ENCODE data around the gene CHD2. TPM values are rescaled to one million over a fixed set of nuclear protein-coding genes. Genes with fewer than 3 reads are reported as not detected.

Gene CHD2
- total RNA-seq, 1 experiment from 2014 or later = 63.3 TPM

- Histone ChIP-seq H3K9me3 (ENCODE audit: control insufficient read depth, low read depth, low read length) (no peaks in the 10 kb centered on the region), H2AFZ (ENCODE audit: low read length) (no peak overlapping the region), H2BK120ac (ENCODE audit: low read depth, low read length, poor library complexity, severe bottlenecking) (no peak overlapping the region), H4K91ac (ENCODE audit: insufficient read length, low read depth, low read length) (no peak overlapping the region), H3K23me2 (ENCODE audit: insufficient read length, low read depth, low read length, poor library complexity, severe bottlenecking) (no peaks in the 10 kb centered on the region), H3K4me2 (ENCODE audit: insufficient read depth, insufficient read length, low read length) (no peak overlapping the region), H2BK20ac (ENCODE audit: low read depth, low read length, poor library complexity, severe bottlenecking) (no peak overlapping the region), H3K56ac (ENCODE audit: insufficient read length, low read depth, low read length) (no peak overlapping the region), H4K8ac (replicated peaks; ENCODE audit: insufficient read length, low read depth, low read length) (no peak overlapping the region), H2BK15ac (ENCODE audit: low read depth, low read length) (no peak overlapping the region), H3K4ac (ENCODE audit: low read depth, low read length) (no peak overlapping the region), H3K18ac (ENCODE audit: insufficient read length, low read depth, low read length) (peak overlapping the region; percentile 55), H3K14ac (ENCODE audit: insufficient read depth, low read length) (0 out of 2 replicates have a peak overlapping the region, but pooled peaks have one; percentile 18), H3K79me1 (ENCODE audit: insufficient read depth, low read depth, low read length, poor library complexity, severe bottlenecking) (peaks cover 18% of the 10 kb centered on the region), H3K27ac (ENCODE audit: insufficient read length, low read depth, low read length) (no peak overlapping the region), H3K4me1 (ENCODE audit: insufficient read depth, low read length) (peaks cover 28% of the 10 kb centered on the region), H3T11ph (ENCODE audit: low read length) (no peak overlapping the region), H2AK5ac (ENCODE audit: insufficient read length, low read length) (no peak overlapping the region), H3K27me3 (ENCODE audit: insufficient read depth, low read length) (no peaks in the 10 kb centered on the region), H4K20me1 (ENCODE audit: control insufficient read depth, insufficient read depth, insufficient read length) (no peaks in the 10 kb centered on the region), H2BK5ac (ENCODE audit: insufficient read length, low read length) (no peak overlapping the region), H3K79me2 (ENCODE audit: insufficient read depth, low read length) (peaks cover 29% of the 10 kb centered on the region; the same call in 1 of the 2 replicates), H3K9ac (ENCODE audit: extremely low read depth, insufficient read length, low read length) (no peak overlapping the region), H3K23ac (ENCODE audit: insufficient read length, low read depth, low read length) (no peak overlapping the region), H4K5ac (ENCODE audit: insufficient read length, low read depth, low read length) (no peak overlapping the region), H2BK12ac (ENCODE audit: insufficient read length, low read depth, low read length) (no peak overlapping the region)
- no peak for TF ChIP-seq CTCF (conservative IDR thresholded peaks at IDR 0.05)
- whole genome bisulfite sequencing (ENCODE audit: extremely low coverage, insufficient read length, low lambda C conversion rate) = no CpG with 5 or more reads among the region's 23 CpGs
- Mint-ChIP-seq H3K4me1 (peaks cover 80 to 89% of the 10 kb centered on the region in 2 experiments), H3K27me3 (ENCODE audit: low read depth) (no peaks in the 10 kb centered on the region), H3K4me3 (no peak overlapping the region; a peak in 1 of 5 replicates), H3K27ac (peak overlapping the region; percentile 49 to 99 (median 74); a peak in 4 of 7 replicates), H3K36me3 (ENCODE audit: insufficient read depth in 1 of 3, low read depth in 3 of 3) (peaks cover 23 to 66% (median 44%) of the 10 kb centered on the region in 3 experiments), H3K9me3 (no peaks in the 10 kb centered on the region)
- DNase-seq = no peak
Measured at GRCh38 chr15:93063796-93064690, 163.9 kb downstream of the CHD2 start.

Measured in H9 (cell line).